Raji (cell line): ENCODE results near the gene BPTF.

Source experiments
- POLR2A ChIP-seq: IDR thresholded peaks from 2 replicates; pipeline ENCODE4 v1.6.1; 2011; ENCODE audit warnings: low read depth, low read length, control low read depth; ENCODE audit not compliant: insufficient read depth

The BPTF gene

DNA sequence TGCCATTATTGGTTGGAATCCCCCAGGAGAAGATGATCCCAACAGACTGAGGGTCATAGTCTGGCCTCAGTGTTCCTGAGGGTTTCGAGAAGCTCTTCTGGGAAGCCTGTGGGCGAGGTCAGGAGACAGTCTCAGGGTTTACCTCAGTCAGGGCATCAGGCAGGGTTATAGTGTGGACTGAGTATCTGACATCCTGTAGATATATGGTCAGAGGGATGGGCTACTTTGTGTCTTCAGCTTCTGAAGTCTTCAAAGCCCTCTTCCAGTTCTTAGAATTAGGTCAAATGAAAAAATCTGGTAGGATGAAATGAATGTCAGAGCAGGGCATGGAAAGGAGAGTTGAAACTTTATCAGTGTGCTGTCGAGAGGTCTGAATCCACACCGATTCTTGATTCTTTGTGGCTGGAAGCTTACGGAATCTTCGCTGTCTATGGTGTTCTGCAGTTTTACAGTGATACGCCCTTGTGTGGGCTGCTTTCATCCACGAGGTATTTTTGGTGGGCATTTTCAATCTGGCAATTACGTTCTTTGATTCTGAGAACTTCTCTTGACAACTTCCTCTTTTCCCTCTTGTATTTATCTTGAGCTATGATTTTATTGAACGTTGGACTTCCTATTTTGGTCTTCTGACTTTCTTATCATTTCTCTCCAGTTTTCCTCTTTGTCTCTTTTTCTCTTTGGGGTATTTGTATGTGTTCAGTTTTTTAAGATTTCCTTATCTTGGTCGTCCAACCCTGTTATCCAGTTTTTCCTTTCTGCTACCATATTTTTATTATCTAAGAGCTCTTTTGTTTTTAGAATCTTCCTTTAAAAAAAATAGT, 30.4 kb downstream of the BPTF start:
- TF ChIP-seq POLR2A, result no peak

GRCh38 chr17:67862614-67863217, 37.4 kb downstream of the BPTF start:
- no peak for TF ChIP-seq POLR2A

- no peak for TF ChIP-seq POLR2A
Measured at GRCh38 chr17:67863624-67864247, 38.4 kb downstream of the BPTF start.

DNA sequence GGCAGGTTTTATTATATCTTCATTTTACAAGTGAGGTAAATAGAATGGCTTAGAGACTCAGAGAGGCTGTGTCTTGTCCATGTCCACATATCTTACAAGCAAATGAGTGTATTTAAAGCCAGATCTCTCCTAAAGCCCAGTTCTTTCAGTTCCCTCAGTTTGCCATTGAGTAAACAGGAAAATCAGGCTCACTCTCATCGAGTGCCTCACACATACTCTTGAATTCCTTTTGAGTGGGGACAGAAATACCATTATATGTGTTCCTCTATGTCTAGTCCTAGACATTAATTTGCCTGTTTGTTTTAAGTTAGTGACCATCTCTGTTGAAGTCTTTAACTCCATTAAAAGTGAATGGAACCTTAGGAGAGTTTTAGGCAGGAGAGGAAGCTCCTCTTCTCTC, 40.1 kb downstream of the BPTF start:
- TF ChIP-seq POLR2A, result no peak

DNA sequence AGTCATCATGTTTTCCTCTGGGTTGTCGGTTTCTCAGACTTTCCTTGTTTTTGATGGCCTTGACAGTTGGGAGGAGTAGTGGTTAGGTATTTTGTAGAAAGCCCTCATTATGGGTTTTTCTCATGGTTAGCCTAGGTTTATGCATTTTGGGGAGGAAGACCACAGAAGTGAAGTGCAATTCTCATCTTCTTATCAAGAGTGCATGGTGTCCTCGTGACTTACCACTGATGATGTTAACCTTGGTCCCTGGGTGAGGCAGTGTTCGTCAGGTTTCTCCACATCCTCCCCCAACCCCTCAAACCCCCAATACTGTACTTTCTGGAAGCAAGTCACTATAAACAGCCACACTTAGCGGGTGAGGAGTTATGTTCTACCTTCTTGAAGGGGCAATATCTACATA, 42.3 kb downstream of the BPTF start:
- no peak for TF ChIP-seq POLR2A

DNA sequence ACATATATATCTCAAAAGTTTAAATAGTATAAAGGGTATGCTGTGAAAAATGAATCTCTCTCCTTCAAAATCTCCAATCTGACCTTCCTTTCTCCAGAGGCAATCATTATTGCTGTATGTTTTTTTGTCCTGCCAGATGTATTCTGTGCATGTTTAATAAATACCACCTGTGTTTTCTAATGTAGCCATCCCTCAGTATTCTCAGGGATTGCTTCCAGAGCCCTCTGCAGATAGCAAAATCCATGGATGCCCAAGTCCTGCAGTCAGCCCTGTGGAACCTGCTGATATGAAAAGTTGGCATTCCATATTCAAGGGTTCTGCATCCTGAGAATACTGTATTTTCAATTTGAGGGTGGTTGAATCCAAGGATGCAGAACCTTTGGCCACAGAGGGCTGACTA, 42.9 kb downstream of the BPTF start:
- TF ChIP-seq POLR2A, result no peak

GRCh38 chr17:67879662-67880061, 54.4 kb downstream of the BPTF start:
- TF ChIP-seq POLR2A, result no peak

DNA sequence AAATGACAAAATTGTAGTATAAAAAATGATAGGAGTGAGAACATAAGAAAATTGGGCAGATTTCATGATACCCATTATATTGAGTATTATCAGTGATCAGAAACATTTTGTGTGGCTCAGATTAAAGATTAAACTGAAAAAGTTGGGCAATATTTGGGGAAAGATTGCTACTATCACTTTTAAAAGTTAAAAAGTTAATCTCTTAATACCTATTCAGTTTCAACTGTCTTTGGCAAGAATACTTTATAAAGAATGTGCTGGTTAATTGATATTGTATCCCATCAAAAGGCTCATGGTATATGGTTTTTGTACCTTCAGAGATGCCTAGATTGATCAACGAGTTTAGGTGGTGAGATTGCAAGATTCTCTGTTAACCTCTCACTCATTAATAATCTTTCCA, 55.8 kb downstream of the BPTF start:
- no peak for TF ChIP-seq POLR2A

DNA sequence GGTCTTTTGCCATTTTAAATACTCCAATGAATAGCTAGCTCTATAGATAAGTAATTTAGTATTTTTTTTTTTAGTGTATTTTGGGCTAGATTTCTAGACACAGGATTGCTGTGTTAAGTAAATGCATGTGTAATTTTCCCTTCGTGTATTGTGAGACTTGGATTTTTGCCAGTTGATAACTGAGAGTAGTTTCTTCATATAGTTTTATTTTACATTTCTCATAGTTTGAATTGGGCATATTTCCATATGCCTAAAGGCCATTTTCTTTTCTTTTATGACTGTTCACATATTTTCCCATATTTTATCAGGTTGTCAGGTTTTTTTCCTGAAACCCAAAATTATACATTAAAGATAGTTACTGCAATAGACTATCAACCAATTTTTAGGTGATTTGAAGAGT, 59.4 kb downstream of the BPTF start:
- no peak for TF ChIP-seq POLR2A

DNA sequence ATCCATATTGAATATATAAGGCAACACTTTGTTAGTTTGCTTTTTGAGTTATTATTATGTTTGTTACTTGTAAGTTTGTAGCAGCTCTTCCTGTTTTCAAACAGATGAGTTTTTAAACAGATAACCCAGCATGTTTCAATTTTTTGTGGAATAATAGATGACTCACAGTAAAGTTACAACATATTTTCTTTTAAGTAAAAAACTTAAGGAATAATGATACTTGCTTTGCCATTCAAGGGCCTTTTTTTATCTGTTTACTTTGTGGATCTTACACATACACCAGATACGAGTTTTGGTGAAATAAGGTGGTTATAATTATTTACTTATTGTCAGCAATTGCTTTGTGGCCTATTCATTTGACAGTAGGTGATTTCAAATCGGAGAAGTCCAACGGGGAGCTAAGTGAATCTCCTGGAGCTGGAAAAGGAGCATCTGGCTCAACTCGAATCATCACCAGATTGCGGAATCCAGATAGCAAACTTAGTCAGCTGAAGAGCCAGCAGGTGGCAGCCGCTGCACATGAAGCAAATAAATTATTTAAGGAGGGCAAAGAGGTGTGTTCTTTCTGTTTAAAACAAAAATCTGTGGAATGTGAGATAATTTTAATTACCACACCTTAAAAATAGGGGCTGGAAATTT, 66.3 kb downstream of the BPTF start:
- no peak for TF ChIP-seq POLR2A

GRCh38 chr17:67902511-67903231, 77.4 kb downstream of the BPTF start:
- no peak for TF ChIP-seq POLR2A

GRCh38 chr17:67911059-67911782, 85.9 kb downstream of the BPTF start:
- TF ChIP-seq POLR2A, result no peak

GRCh38 chr17:67912088-67912487, 86.8 kb downstream of the BPTF start:
- no peak for TF ChIP-seq POLR2A

DNA sequence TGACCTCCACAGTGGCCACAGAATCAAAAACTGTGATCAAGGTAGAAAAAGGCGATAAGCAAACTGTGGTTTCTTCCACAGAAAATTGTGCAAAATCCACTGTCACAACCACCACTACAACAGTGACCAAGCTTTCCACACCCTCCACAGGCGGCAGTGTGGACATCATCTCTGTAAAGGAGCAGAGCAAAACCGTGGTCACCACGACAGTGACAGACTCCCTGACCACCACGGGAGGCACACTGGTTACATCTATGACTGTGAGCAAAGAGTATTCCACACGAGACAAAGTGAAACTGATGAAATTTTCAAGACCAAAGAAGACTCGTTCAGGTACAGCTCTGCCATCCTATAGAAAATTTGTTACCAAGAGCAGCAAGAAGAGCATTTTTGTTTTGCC, 87.4 kb downstream of the BPTF start:
- no peak for TF ChIP-seq POLR2A
